ENCODE results near the gene HSPBAP1.

The HSPBAP1 gene

GRCh38 chr3:122745369-122746021 lies 48.1 kb downstream of the HSPBAP1 start:
- TF ChIP-seq, protein P1, sequence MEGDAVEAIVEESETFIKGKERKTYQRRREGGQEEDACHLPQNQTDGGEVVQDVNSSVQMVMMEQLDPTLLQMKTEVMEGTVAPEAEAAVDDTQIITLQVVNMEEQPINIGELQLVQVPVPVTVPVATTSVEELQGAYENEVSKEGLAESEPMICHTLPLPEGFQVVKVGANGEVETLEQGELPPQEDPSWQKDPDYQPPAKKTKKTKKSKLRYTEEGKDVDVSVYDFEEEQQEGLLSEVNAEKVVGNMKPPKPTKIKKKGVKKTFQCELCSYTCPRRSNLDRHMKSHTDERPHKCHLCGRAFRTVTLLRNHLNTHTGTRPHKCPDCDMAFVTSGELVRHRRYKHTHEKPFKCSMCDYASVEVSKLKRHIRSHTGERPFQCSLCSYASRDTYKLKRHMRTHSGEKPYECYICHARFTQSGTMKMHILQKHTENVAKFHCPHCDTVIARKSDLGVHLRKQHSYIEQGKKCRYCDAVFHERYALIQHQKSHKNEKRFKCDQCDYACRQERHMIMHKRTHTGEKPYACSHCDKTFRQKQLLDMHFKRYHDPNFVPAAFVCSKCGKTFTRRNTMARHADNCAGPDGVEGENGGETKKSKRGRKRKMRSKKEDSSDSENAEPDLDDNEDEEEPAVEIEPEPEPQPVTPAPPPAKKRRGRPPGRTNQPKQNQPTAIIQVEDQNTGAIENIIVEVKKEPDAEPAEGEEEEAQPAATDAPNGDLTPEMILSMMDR (IDR thresholded peaks at IDR 0.05) = no peak

DNA sequence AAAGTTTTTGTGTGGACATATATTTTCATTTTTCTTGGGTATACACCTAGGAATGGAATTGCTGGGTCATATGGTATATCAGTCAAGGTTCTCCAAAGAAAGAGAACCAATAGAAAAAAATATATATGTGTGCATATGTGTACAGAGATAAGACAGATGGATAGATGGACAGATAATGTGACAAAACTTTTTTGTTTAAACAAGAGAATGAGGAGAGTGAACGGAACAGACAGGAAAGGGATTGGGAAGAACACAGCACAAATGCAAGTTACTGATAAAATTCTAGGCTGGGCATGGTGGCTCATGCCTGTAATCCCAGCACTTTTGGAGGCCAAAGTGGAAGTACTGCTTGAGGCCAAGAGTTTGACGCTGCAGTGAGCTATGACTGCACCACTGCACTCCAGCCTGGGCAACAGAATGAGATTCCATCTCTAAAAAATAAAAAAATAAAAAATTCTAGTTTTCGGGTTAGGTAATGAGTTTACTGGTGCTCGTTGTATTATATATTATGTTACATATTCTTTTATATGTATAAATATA lies 50.0 kb downstream of the HSPBAP1 start:
- TF ChIP-seq, protein P1 (IDR thresholded peaks at IDR 0.05) = no peak

DNA sequence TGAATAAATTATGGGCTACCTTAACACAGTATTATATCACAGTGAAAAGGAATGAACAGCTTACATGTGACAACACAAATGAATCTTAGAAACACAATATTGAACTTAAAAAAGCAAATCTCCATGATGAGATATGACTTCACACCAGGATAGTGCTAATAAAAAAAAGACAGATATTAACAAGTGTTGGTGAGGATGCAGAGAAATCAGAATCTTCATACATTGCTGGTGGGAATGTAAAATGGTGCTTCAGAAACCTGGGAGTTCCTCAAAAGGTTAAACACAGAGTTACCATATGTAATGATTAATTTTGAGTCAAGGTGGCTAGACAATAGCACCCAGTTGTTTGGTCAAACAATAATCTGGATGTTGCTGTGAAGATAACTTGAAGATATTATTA lies 51.4 kb downstream of the HSPBAP1 start:
- TF ChIP-seq, protein P1 (IDR thresholded peaks at IDR 0.05) = no peak

DNA sequence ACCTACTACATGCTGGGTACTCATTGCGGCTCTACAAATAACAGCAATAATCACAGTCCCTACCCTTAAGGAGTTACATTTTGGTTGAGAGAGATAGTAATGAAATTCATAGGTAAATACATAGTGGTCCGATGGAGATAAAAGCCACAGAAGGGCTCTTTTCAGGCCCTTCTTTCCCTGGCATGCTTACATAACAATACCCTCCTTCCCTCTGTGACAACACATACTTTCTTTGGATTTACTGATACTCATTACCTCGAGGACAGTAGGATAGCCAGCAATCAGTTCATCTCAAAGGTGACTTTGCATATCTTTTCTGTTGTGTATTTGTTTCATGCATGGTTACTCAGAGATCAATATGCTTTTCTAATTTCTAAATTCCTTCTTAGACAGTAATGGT lies 54.5 kb downstream of the HSPBAP1 start:
- TF ChIP-seq, protein P1 (IDR thresholded peaks at IDR 0.05) = no peak

DNA sequence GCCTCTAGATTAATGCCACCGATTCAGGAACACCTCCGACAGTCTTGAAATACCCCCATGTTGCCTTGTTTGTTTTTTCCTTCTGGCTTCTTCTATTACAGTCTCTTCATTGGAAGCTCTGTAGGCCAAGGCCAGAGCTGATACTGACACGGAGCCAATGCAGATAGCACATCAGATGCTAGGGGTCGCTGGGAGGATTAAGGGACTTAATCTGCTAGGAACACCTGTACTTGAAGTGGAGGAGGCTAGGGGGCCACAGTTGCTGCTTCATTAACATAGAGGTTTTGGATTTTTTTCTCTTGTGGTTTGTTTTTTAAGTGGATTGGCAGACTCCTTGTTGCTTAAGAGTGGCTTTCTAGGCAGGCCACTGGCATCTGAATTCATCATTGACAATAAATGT lies 63.4 kb downstream of the HSPBAP1 start:
- TF ChIP-seq, protein P1 (IDR thresholded peaks at IDR 0.05) = no peak

GRCh38 chr3:122728756-122729514 lies 64.7 kb downstream of the HSPBAP1 start:
- TF ChIP-seq, protein P1 (IDR thresholded peaks at IDR 0.05) = no peak

DNA sequence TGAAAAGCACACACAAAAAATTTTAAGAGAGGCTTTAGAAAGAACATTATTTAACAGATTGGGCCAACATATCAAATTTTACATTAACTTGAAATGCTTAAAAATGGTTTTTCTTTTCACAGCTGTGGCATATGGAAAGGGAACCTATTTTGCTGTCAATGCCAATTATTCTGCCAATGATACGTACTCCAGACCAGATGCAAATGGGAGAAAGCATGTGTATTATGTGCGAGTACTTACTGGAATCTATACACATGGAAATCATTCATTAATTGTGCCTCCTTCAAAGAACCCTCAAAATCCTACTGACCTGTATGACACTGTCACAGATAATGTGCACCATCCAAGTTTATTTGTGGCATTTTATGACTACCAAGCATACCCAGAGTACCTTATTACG lies 65.4 kb downstream of the HSPBAP1 start:
- TF ChIP-seq, protein P1 (IDR thresholded peaks at IDR 0.05) = no peak

Data from LNCAP (cell line).